Lung (tissue), 12 donors: Measurements from ENCODE around the gene OR52E4. TPM values are rescaled to one million over a fixed set of nuclear protein-coding genes. Genes with fewer than 3 reads are reported as not detected.

Experiments used
- ATAC-seq: fragments of 200-7000 bp; cut with Tn5 transposase; one replicate; pipeline ENCODE4 v1.9.1; 2020; ENCODE audit warnings: moderate number of reproducible peaks; ENCODE audit not compliant: insufficient read depth, low FRiP score
- DNase-seq, 3 donors: peaks; one replicate each; pipeline ENCODE4 v3.0.0-alpha.2; 2013 to 2017
- H3K27ac ChIP-seq, 2 donors: one replicate each; pipeline ENCODE4 v1.5.1; 2013; ENCODE audit warnings: mild to moderate bottlenecking in 2 of 2, moderate library complexity in 2 of 2, control low read depth in 1 of 2, inconsistent platforms in 1 of 2, low read depth in 1 of 2, low read length in 1 of 2
- H3K27me3 ChIP-seq, 3 donors: one replicate each; pipeline ENCODE4 v1.5.1; 2013; ENCODE audit warnings: low read length in 2 of 3; ENCODE audit not compliant: control insufficient read depth in 3 of 3, insufficient read depth in 3 of 3
- H3K36me3 ChIP-seq, 4 donors: one replicate each; pipeline ENCODE4 v1.5.1; 2013; ENCODE audit warnings: low read length in 4 of 4, mild to moderate bottlenecking in 1 of 4, moderate library complexity in 1 of 4; ENCODE audit not compliant: control insufficient read depth in 4 of 4, insufficient read depth in 4 of 4
- H3K4me1 ChIP-seq, 5 donors: one replicate each; pipeline ENCODE4 v1.5.1; 2013; ENCODE audit warnings: low read length in 5 of 5, mild to moderate bottlenecking in 2 of 5, moderate library complexity in 1 of 5; ENCODE audit not compliant: control insufficient read depth in 5 of 5, insufficient read depth in 5 of 5
- H3K4me3 ChIP-seq: one replicate; pipeline ENCODE4 v1.5.1; 2013; ENCODE audit warnings: mild to moderate bottlenecking, control low read depth, moderate library complexity
- H3K9ac ChIP-seq, 2 donors: one replicate each; pipeline ENCODE4 v1.5.1; 2013; ENCODE audit warnings: low read length in 2 of 2, control low read depth in 1 of 2; ENCODE audit not compliant: insufficient read depth in 1 of 2
- H3K9me3 ChIP-seq, 4 donors: one replicate each; pipeline ENCODE4 v1.5.1; 2013; ENCODE audit warnings: low read length in 3 of 4, mild to moderate bottlenecking in 1 of 4, moderate library complexity in 1 of 4; ENCODE audit not compliant: control insufficient read depth in 4 of 4, insufficient read depth in 3 of 4
- WGBS, 2 donors: extraction: QIAGEN DNeasy Blood & Tissue Kit; methylation state at CpG; one replicate each; pipeline ENCODE4 v1.1.7; 2013; 5-methylcytosine and 5-hydroxymethylcytosine counted together
- polyA plus RNA-seq, 2 donors: library from polyadenylated mRNA; stranded (reverse); fragments of 200-250 nt; gene quantifications; one replicate each; pipeline ENCODE4 v1.2.1, GENCODE V29; 2013
- total RNA-seq, 2 donors: library from RNA; depleted of rRNA in 1 of 2; stranded (reverse); fragments of >200 nt in 1 of 2; gene quantifications; one replicate each; pipeline ENCODE4 v1.2.1, GENCODE V29; 2014 to 2021
- TF ChIP-seq, protein P1 (sequence below): IDR thresholded peaks from 2 replicates; pipeline ENCODE4 v1.5.1; 2012; ENCODE audit warnings: mild to moderate bottlenecking; ENCODE audit errors: control extremely low read depth, extremely low read depth
- donor health status: control.
- donor health status: control.
- donor health status: Bipolar disorder and iron deficiency.
- donor health status: healthy.
- donor health status: DM: yes; HTN: yes; CAD: no.

OR52E4 gene
- total and polyA plus RNA-seq, 4 donors, result not detected

- no peak overlapping the region for H3K4me3 ChIP-seq
- no peak for ATAC-seq
- no peaks in the 10 kb centered on the region for H3K4me1 ChIP-seq
- 90 to 98% methylated on average over 1 of the region's 1 CpG for WGBS, 2 donors
- H3K9ac ChIP-seq, result no peak overlapping the region
- DNase-seq, result no peak
- H3K9me3 ChIP-seq, result no peaks in the 10 kb centered on the region
- no peak overlapping the region for H3K27ac ChIP-seq
- TF ChIP-seq, protein P1, sequence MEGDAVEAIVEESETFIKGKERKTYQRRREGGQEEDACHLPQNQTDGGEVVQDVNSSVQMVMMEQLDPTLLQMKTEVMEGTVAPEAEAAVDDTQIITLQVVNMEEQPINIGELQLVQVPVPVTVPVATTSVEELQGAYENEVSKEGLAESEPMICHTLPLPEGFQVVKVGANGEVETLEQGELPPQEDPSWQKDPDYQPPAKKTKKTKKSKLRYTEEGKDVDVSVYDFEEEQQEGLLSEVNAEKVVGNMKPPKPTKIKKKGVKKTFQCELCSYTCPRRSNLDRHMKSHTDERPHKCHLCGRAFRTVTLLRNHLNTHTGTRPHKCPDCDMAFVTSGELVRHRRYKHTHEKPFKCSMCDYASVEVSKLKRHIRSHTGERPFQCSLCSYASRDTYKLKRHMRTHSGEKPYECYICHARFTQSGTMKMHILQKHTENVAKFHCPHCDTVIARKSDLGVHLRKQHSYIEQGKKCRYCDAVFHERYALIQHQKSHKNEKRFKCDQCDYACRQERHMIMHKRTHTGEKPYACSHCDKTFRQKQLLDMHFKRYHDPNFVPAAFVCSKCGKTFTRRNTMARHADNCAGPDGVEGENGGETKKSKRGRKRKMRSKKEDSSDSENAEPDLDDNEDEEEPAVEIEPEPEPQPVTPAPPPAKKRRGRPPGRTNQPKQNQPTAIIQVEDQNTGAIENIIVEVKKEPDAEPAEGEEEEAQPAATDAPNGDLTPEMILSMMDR, result no peak
- no peaks in the 10 kb centered on the region for H3K36me3 ChIP-seq
- no peaks in the 10 kb centered on the region for H3K27me3 ChIP-seq
These were observed 29.4 kb upstream of the OR52E4 start for GRCh38 chr11:5851002-5851401.

DNA sequence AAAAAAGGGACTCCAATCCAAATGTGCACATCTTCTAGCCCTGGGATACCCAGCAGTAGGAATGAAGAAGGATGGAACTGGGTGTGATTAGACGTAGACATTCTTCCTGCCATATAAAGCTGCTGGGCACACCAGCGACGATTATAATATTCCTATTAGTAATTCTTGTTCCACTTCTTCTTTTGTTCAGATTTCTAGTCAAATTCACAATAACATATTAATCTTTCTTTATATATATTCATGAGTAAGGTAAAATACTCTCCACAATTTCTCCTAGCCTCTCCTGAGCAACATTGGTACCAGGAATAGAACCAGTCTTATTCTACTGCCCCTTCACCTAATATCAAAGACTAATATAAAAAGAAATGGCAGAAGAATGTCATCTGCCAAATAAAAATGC lies 22.8 kb upstream of the OR52E4 start, which contains the start of gene OR52E8:
Gene OR52E8 (minus strand): TSS at position 101 of the 400 bp plus-strand sequence. CDS start 0 bp downstream, at position 101.
- Histone ChIP-seq H3K36me3 (no peaks in the 10 kb centered on the region), H3K4me3 (no peak within 1 kb of the TSS), H3K9me3 (no peaks in the 10 kb centered on the region), H3K27ac (no peak within 1 kb of the TSS), H3K9ac (no peak within 1 kb of the TSS), H3K4me1 (no peaks in the 10 kb centered on the region), H3K27me3 (no peaks in the 10 kb centered on the region)
- WGBS, 2 donors, result 94 to 97% methylated on average over 3 of the region's 3 CpGs
- DNase-seq (no peak), ATAC-seq (no peak)
- TF ChIP-seq, protein P1, result no peak

GRCh38 chr11:5865826-5866225 lies 14.6 kb upstream of the OR52E4 start:
- ATAC-seq, result no peak
- Histone ChIP-seq H3K4me3 (no peak overlapping the region), H3K27ac (no peak overlapping the region), H3K4me1 (no peaks in the 10 kb centered on the region), H3K9me3 (peaks cover 0 to 5% (median 0%) of the 10 kb centered on the region in 4 donors), H3K27me3 (no peaks in the 10 kb centered on the region), H3K9ac (no peak overlapping the region), H3K36me3 (no peaks in the 10 kb centered on the region)
- DNase-seq, result no peak
- TF ChIP-seq, protein P1, result no peak
- WGBS, 2 donors, result 88 to 93% methylated on average over 2 of the region's 2 CpGs

- no peak for ATAC-seq
- WGBS, 2 donors, result 75 to 80% methylated on average over 2 of the region's 2 CpGs
These were observed 1.9 kb upstream of the OR52E4 start for GRCh38 chr11:5878564-5878963.

More at GRCh38 chr11:5878564-5878963, 1.9 kb upstream of the OR52E4 start:
- H3K9ac ChIP-seq, result no peak overlapping the region
- no peaks in the 10 kb centered on the region for H3K27me3 ChIP-seq
- no peak overlapping the region for H3K27ac ChIP-seq
- H3K4me1 ChIP-seq, result no peaks in the 10 kb centered on the region
- TF ChIP-seq, protein P1, result no peak
- no peak overlapping the region for H3K4me3 ChIP-seq
- peak in 1 of 3 donors; percentile 11 for DNase-seq
- H3K36me3 ChIP-seq, result no peaks in the 10 kb centered on the region
- H3K9me3 ChIP-seq, result no peaks in the 10 kb centered on the region
